ENCODE measurements around the gene ANTKMT. TPM values are rescaled to one million over a fixed set of nuclear protein-coding genes. Genes with fewer than 3 reads are reported as not detected.

Gene ANTKMT
- total RNA-seq, 1 donor from 2014 or later: 22.6 TPM

DNA sequence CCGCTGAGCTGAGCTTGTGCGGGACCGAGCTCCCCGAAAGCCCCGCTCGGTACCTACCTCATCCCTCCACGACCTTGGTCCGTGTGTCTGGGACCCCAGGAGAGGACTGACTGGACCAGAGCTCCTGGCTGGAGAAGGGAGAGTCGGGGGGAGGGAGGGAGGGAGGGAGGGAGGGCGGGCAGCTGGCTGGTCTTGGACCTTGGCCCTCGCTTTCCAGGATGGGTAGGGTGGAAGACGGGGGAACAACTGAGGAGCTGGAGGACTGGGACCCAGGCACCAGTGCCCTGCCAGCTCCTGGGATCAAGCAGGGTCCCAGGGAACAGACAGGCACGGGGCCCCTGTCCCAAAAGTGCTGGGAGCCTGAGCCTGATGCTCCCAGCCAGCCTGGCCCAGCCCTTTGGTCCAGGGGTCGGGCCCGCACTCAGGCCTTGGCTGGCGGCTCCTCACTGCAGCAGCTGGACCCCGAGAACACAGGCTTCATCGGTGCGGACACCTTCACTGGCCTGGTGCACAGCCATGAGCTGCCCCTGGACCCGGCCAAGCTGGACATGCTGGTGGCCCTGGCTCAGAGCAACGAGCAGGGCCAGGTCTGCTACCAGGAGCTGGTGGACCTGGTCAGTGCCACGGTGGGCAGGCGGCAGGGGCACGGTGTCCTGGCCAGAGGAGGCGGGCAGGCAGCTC, 44.9 kb upstream of the ANTKMT start:
- no peak overlapping the region for H3K9ac ChIP-seq (ENCODE audit: low read length)
- H3K27ac Mint-ChIP-seq (ENCODE audit: unreplicated experiment): no peak overlapping the region

DNA sequence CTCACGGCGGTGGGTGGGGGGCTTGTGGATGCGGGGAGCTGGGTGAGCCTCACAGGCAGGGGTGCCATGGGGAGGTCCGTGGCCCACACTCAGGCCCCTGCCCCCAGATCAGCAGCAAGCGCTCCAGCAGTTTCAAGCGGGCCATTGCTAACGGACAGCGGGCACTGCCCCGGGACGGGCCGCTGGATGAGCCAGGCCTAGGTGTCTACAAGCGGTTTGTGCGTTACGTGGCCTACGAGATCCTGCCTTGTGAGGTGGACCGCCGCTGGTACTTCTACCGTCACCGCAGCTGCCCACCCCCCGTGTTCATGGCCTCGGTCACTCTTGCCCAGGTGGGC, 44.4 kb upstream of the ANTKMT start:
- Histone ChIP-seq H3K79me2 (ENCODE audit: insufficient read depth, low read length) (peaks cover 13% of the 10 kb centered on the region), H3K4me2 (ENCODE audit: low read length) (no peak overlapping the region), H3K36me3 (ENCODE audit: insufficient read depth, low read length) (no peaks in the 10 kb centered on the region), H3K4me1 (ENCODE audit: insufficient read depth, low read length) (peaks cover 18% of the 10 kb centered on the region), H3K4me3 (ENCODE audit: insufficient read depth, low read depth, low read length) (no peak overlapping the region), H4K20me1 (ENCODE audit: insufficient read depth, low read length) (peaks cover 47% of the 10 kb centered on the region), H3K9ac (ENCODE audit: low read length) (no peak overlapping the region), H3K9me3 (ENCODE audit: insufficient read depth, low read depth, low read length) (no peaks in the 10 kb centered on the region), H3K27me3 (ENCODE audit: insufficient read depth, low read length) (no peaks in the 10 kb centered on the region), H3K27ac (ENCODE audit: low read depth, low read length) (no peak overlapping the region), H2AFZ (ENCODE audit: low read depth, low read length) (no peak overlapping the region)
- Mint-ChIP-seq H3K4me1 (ENCODE audit: low read depth, unreplicated experiment) (peaks cover 4% of the 10 kb centered on the region), H3K27me3 (ENCODE audit: low read depth, unreplicated experiment) (no peaks in the 10 kb centered on the region), H3K9me3 (ENCODE audit: unreplicated experiment) (no peaks in the 10 kb centered on the region), H3K4me3 (ENCODE audit: unreplicated experiment) (no peak overlapping the region), H3K36me3 (ENCODE audit: low read depth, unreplicated experiment) (peaks cover 4% of the 10 kb centered on the region), H3K27ac (ENCODE audit: unreplicated experiment) (no peak overlapping the region)
- DNase-seq (ENCODE audit: low read depth) (no peak), FAIRE-seq (no peak)
- TF ChIP-seq, protein P1, sequence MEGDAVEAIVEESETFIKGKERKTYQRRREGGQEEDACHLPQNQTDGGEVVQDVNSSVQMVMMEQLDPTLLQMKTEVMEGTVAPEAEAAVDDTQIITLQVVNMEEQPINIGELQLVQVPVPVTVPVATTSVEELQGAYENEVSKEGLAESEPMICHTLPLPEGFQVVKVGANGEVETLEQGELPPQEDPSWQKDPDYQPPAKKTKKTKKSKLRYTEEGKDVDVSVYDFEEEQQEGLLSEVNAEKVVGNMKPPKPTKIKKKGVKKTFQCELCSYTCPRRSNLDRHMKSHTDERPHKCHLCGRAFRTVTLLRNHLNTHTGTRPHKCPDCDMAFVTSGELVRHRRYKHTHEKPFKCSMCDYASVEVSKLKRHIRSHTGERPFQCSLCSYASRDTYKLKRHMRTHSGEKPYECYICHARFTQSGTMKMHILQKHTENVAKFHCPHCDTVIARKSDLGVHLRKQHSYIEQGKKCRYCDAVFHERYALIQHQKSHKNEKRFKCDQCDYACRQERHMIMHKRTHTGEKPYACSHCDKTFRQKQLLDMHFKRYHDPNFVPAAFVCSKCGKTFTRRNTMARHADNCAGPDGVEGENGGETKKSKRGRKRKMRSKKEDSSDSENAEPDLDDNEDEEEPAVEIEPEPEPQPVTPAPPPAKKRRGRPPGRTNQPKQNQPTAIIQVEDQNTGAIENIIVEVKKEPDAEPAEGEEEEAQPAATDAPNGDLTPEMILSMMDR (IDR thresholded peaks at IDR 0.05; ENCODE audit: insufficient read depth, low read depth, low read length): no peak
- TF ChIP-seq EZH2 (IDR thresholded peaks at IDR 0.05; ENCODE audit: insufficient read depth, low read length): no peak

More for the DNA sequence above, 44.9 kb upstream of the ANTKMT start:
- Histone ChIP-seq H3K4me3 (ENCODE audit: insufficient read depth, low read depth, low read length) (peak overlapping the region; percentile 39), H3K27ac (ENCODE audit: low read depth, low read length) (no peak overlapping the region), H2AFZ (ENCODE audit: low read depth, low read length) (no peak overlapping the region), H3K4me1 (ENCODE audit: insufficient read depth, low read length) (peaks cover 13% of the 10 kb centered on the region), H4K20me1 (ENCODE audit: insufficient read depth, low read length) (peaks cover 46% of the 10 kb centered on the region), H3K27me3 (ENCODE audit: insufficient read depth, low read length) (no peaks in the 10 kb centered on the region), H3K9me3 (ENCODE audit: insufficient read depth, low read depth, low read length) (no peaks in the 10 kb centered on the region), H3K36me3 (ENCODE audit: insufficient read depth, low read length) (no peaks in the 10 kb centered on the region), H3K4me2 (ENCODE audit: low read length) (peak overlapping the region; percentile 82), H3K79me2 (ENCODE audit: insufficient read depth, low read length) (peaks cover 13% of the 10 kb centered on the region)
- TF ChIP-seq, protein P1 (IDR thresholded peaks at IDR 0.05; ENCODE audit: insufficient read depth, low read depth, low read length): no peak
- no peak for TF ChIP-seq EZH2 (IDR thresholded peaks at IDR 0.05; ENCODE audit: insufficient read depth, low read length)
- peaks cover 2% of the 10 kb centered on the region for H3K36me3 Mint-ChIP-seq (ENCODE audit: low read depth, unreplicated experiment)
- DNase-seq (ENCODE audit: low read depth) (no peak), FAIRE-seq (no peak)
- no peak overlapping the region for H3K4me3 Mint-ChIP-seq (ENCODE audit: unreplicated experiment)
- H3K4me1 Mint-ChIP-seq (ENCODE audit: low read depth, unreplicated experiment): peaks cover 2% of the 10 kb centered on the region
- no peaks in the 10 kb centered on the region for H3K27me3 Mint-ChIP-seq (ENCODE audit: low read depth, unreplicated experiment)
- no peaks in the 10 kb centered on the region for H3K9me3 Mint-ChIP-seq (ENCODE audit: unreplicated experiment)

DNA sequence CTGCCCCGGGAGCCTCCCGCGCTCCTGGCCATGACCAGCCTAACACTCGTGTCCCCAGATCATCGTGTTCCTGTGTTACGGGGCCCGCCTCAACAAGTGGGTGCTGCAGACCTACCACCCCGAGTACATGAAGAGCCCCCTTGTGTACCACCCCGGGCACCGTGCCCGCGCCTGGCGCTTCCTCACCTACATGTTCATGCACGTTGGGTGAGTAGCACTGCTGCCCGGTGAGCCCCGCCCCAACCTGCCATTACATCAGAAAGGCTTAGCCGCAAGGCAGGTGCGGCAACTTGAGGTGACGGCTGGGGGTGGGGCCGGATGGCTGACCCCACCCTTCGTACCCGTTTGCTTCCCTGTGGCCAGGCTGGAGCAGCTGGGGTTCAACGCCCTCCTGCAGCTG, 44.0 kb upstream of the ANTKMT start:
- Histone ChIP-seq H2AFZ (ENCODE audit: low read depth, low read length) (no peak overlapping the region), H3K4me2 (ENCODE audit: low read length) (no peak overlapping the region), H3K4me3 (ENCODE audit: insufficient read depth, low read depth, low read length) (no peak overlapping the region), H3K4me1 (ENCODE audit: insufficient read depth, low read length) (peaks cover 22% of the 10 kb centered on the region), H3K27me3 (ENCODE audit: insufficient read depth, low read length) (no peaks in the 10 kb centered on the region), H3K27ac (ENCODE audit: low read depth, low read length) (no peak overlapping the region), H3K36me3 (ENCODE audit: insufficient read depth, low read length) (peaks cover 2% of the 10 kb centered on the region), H3K9ac (ENCODE audit: low read length) (no peak overlapping the region), H4K20me1 (ENCODE audit: insufficient read depth, low read length) (peaks cover 51% of the 10 kb centered on the region), H3K79me2 (ENCODE audit: insufficient read depth, low read length) (peaks cover 17% of the 10 kb centered on the region), H3K9me3 (ENCODE audit: insufficient read depth, low read depth, low read length) (no peaks in the 10 kb centered on the region)
- H3K36me3 Mint-ChIP-seq (ENCODE audit: low read depth, unreplicated experiment): peaks cover 8% of the 10 kb centered on the region
- DNase-seq (ENCODE audit: low read depth): no peak
- no peak overlapping the region for H3K27ac Mint-ChIP-seq (ENCODE audit: unreplicated experiment)
- H3K27me3 Mint-ChIP-seq (ENCODE audit: low read depth, unreplicated experiment): no peaks in the 10 kb centered on the region
- FAIRE-seq: no peak
- H3K4me1 Mint-ChIP-seq (ENCODE audit: low read depth, unreplicated experiment): peaks cover 8% of the 10 kb centered on the region
- H3K9me3 Mint-ChIP-seq (ENCODE audit: unreplicated experiment): no peaks in the 10 kb centered on the region
- TF ChIP-seq, protein P1 (IDR thresholded peaks at IDR 0.05; ENCODE audit: insufficient read depth, low read depth, low read length): no peak
- no peak for TF ChIP-seq EZH2 (IDR thresholded peaks at IDR 0.05; ENCODE audit: insufficient read depth, low read length)
- no peak overlapping the region for H3K4me3 Mint-ChIP-seq (ENCODE audit: unreplicated experiment)

All from astrocyte (in vitro differentiated cells and primary cell).